HG03354 (cell line): Measurements from ENCODE around the gene POLN.

Experiments
- ATAC-seq: cut with Tn5 transposase; IDR thresholded peaks from one replicate; pipeline ENCODE4 v1.9.1; 2021; ENCODE audit warnings: mild to moderate bottlenecking; ENCODE audit not compliant: unreplicated experiment, poor library complexity, severe bottlenecking

POLN gene

DNA sequence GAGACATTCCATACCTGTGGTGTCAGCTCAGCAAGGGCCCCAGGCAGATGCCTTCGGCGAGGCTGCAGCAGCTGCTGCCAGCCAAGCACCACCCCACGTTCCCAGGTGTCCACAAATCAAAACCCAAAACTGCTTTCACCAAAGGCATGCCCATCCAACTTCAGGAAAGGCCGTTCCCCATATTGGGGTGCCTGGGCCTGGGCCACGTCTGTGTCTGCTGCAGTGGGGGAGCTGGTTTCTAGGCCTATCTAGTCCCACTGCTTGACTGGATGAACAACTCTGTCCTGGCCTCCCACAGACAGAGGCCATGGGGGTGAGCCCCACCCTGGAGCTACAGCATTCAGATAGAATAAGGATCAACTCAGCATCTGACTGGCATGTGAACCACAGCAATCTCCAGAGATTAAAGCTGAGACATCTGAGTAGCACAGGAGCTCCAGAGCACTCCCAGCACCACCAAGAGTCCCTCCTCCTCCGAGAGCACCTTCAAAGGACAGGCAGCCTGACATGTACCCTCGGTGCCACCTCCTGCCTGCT lies 145.8 kb downstream of the POLN start:
- ATAC-seq: no peak

DNA sequence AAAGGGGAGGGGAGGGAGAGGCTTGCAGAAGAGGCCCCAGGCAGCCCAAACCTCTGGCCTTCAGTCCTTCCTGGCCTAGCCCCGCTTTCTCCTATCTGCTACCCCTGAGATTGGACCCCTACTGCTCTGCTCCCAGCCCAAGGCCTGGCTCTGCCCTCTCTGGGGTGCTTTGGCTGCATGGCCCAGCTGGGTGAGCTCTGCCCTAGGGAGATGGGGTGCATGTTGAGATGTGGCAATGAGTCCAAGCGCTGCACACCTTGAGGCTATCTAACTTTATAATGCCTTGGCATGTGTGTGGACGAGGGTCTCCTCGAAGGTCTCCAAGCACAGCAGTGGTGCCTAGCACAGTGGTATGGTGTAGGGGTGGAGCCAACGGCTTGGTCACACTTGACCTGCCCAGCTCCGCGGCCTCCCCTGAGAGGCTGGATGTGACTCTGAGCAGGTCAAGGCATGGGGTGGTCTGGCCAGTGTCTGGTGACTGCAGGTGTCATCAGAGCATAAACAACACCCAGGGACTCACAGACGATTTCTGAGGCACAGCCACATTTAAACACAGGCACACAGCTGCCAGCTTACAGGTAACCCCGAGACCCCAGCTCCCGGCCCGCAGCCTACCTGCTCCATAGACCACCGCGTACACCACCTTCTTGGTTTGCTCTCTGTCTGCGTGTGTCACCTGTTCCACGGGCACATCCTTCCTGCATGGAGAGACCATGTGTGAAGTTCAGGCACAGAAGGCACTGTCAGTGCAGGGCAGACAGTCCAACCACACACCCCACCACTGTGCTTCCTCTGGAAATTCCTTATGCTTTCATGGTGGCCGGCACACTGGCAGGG lies 146.5 kb downstream of the POLN start:
- ATAC-seq: no peak

DNA sequence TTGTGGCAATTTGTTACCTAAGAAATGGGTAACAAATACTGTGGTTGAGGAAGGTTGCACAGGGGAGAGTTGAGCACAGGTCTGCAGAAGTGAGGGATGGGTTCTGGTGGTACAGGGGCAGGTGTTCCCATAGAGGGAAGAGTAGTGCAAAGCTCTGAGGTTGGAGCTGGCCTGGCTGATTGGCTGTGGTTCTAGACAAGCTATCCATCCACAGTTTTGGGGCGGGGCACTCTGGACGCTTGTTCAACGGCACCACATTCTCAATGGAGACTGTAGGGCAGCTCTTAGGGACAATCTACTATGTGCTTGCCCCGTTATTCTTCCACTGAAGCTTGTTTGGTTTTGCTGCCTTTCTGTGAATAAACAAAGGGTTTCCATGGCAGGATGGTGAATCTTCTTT lies 147.4 kb downstream of the POLN start:
- ATAC-seq: no peak

DNA sequence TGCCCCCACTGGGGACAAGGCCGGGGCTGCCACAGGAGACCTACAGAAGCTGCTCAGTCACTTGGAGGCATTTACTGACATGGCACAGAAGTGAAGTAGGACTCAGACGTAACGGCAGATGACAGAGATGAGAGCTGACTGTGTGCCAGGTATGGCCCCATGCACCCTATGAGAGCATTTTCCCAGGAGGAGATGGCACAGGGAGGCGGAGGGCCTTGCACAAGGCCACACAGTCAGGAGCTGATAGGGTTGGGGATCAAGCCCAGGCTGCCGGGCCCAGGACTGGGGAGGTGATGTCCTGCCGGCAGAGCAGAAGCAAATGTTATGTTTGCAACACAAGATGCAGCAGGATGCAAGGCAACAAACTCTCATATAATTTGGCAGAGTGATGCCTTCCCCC lies 148.7 kb downstream of the POLN start:
- ATAC-seq: no peak

DNA sequence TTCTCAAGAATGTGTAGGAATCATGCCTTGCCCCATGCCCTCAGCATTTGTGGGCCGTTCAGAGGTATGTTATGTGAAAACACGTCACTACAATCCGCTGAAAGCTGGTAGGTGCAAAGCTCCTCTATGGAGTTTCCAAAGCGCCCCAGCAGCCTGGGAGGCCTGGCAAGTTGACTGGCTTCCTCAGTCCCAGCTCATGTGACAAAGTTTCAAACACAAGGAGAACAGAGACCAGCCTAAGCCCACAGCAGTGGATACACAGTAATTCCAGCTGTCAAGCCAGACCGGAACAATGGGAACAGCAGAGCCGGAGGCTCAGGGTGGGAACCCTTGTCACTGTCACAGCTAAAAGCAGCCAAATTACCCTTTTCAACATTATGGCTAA lies 149.3 kb downstream of the POLN start:
- no peak for ATAC-seq

DNA sequence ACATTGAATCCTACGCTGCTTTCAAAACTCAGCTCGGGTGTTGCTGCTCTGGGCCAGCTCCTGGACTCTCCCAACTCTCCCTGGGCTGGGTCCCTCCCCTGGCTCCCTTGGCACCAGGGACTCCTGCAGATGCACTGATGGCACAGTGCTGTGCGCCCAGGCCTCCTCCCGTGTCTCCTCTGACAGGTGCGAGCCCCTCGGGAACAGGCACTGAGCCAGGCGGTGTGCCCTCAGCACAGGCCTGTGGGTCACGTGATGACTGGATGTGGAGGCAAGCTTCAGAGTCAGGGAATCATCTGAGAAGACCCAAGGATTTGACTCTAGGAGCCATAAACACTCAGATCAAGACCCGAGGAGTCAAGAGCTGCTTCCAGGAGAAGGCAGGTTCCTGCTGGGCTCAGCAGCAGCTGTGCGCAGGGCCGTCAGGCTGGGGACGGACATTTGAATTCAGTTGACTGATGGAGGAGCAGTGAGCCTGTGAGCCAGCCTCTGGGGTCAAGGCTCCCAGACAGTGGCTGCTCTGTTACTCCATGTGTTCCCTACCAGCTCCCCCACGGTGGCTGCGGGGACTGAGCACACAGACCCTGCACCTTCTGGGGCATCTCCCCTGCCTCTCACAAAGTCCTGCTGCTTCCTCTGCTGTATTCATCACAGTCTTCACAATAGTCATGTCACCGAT lies 149.8 kb downstream of the POLN start:
- ATAC-seq: no peak

DNA sequence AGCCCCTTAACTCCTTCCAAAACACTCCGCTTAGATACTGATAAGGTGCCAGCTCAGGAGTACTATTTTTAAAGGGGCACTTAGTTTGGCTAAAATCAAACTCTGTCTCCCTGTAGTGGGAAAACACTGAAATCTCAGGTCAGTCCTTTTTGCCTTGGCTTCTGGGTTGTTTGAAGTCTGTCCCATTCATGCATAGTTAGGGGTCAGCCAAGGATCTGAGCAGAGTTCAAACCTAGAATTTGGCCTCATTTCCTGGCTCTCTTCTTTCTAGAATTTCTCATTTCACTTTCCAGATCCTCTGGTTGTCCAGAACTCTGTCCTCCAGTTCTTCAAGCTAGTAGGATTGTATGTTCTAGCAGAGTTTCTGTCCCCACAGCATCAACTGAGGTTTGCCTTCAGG lies 151.3 kb downstream of the POLN start:
- ATAC-seq: no peak

DNA sequence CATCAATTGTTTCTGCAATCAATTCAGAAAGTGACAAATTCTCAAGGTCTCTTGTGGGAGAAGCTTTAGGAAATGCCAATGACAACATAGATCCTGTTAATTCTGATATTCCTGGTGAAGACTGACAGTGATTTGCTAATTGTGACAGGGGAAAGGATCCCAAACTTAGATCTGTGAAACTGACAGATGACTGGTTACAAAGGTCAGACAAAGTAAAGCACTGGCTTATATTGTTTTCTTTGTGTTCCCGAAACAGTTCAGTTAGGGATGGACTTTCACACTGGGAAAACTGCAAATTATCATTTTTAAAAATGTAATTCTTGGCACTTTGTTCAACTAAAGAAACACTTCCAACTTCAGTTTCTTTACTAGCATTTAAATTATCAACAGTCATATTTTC lies 152.7 kb downstream of the POLN start:
- no peak for ATAC-seq

DNA sequence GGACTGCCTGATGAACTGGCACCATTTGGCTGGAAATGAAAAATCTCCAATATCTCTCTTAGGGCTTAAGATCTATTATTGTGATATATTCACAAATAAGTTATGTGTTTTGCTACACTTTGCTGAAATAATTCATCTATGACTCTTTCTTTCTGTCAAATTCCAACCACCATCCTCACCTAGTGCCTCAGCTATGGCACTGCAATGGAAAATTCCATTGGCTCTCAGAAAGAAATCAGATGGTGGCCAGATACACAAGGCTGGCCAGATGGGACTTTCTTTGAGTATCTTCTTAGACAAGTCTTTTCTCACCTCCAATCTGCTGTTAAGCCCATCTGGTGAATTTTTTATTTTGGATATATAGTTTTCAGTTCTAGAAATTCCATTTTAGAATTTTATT lies 154.8 kb downstream of the POLN start:
- ATAC-seq: no peak

DNA sequence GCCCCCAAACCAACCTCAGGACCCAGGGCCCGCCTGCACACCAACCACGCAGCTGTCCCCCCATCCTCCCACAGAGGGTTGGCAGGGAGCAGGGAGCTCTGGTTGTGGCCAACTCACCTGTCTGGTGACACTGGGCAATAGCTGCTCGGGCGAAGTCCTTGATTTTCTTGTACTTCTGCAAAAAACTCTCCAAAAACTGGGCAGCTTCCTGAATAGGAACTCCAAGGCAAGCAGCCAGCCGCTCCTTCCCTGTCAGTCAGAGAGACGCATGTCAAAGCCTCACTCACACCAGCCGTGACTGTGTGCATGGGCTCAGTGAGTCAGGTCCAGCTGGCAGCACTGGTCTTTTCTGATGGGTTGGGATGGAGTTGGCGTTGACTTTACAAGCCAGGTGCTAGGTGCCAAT lies 156.4 kb downstream of the POLN start:
- no peak for ATAC-seq

DNA sequence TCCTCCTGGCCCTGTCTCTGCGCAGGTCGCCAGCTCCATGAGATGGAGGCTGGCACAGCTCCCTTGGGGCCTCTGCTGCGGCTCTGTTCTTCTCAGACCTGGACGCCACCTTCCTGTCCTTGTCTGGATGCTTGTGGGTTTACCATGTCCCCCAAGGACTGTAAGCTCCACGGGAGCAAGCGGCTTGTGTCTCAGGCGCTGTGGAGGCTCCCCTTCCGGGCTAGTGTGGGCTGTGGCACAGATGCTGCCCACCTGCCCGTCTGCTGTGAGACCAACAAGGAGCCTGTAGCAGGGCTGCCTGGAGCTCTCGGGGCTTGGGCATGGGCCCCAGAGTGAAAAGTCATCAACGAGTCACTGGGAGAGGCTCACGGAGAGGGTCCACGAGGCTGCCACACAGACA lies 157.6 kb downstream of the POLN start:
- ATAC-seq: no peak

DNA sequence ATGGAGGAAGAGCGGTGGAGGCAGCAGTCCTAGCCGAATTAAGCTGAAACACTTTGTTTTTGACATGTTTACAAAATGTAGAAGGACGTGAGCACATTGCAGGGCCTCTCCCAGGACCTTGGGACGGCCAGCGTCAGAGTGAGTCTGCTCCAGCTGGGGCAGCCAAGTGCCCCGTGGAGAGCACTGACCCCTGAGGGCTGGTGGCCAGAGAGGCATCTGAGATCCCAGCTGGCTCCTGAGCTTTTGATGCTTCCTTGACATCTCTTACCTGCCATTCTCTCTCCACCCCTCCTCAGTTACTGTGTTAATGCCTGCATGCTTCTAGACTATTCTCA lies 158.1 kb downstream of the POLN start:
- no peak for ATAC-seq

DNA sequence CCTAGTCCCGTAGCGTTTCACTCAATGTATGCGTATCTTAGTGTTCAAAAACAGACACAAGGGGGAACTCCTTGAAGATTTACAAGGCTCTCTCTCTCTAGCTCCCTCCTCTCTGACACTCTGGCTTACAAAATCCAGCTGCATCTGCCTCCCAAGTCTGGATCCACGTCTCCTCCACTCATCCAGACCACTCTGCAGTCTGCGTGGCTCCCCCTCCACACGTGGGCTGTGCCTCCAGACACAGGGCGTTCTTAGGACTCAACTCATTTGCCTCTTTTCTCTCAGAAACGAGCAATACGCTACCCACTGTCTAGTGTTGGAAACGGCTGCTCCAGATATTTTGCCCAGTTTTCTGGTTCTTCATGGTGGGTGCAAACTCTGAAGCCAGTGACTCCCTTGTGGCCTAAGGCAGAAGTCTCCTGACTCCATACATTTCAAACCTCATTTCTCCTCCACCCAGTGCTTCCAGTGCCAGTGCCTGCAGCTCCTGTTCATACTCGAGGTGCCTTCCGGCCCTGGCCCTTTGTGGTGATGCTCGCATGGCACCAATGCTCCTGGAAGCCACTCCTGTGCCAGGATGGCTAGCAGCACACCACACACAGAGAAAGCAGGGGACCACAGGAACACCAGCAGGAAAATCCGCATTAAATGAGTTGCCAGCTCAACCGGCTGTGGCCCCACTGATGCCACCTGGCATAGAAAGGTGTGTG lies 158.7 kb downstream of the POLN start:
- no peak for ATAC-seq

DNA sequence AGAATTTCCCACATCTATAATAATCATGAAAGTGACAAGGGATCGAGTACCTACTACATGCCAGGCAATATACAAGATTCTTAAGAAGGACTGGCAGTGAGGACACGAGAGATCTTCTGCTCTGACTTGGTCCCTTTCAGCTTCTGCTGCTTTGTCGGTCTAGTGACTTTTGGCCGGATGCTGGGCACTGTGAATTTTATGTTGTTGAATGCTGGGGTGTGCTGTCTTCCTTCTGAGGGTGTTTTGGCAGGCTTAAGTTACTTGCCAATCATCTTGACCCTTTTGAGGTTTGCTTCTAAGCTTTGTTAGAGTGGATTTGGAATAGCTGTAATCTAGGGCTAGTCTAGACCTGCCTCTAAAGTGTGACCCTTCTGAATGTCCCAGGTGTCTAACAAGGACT lies 159.3 kb downstream of the POLN start:
- no peak for ATAC-seq

DNA sequence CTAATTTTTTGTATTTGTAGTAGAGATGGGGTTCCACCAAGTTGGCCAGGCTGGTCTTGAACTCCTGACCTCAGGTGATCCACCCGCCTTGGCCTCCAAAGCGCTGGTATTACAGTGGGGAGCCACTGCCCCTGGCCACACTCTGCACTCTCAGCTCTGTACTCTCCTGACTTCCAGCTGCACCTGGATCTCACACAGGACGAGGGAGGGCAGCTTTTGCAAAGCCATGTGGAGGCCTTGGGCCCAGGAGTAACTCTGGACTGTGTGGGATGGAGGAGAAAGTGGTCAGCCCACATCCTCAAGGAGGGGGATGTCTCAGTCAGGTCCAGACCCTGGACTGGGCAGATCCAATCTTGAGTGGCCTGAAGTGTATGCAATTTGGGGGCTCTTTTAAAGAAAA lies 159.8 kb downstream of the POLN start:
- ATAC-seq: no peak

DNA sequence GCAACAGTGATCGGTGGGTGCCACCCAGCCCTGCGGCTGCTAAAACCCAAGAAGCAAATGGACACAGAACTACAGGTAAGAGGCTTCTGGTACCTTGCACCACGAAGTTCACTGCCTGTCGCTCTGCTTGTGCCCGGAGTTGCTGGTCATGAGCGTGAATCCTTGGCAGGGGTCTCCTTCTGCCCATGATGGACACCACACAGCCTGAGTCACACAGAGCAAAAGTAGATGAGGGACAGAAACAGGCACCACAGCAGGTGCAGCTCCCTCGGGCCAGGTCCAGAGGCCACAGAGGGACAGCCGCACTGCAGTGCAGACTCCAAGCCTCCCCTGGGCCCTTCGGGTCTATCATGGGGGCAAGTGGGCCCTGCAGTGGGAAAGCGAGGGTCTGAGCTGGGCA lies 160.4 kb downstream of the POLN start:
- ATAC-seq: no peak

DNA sequence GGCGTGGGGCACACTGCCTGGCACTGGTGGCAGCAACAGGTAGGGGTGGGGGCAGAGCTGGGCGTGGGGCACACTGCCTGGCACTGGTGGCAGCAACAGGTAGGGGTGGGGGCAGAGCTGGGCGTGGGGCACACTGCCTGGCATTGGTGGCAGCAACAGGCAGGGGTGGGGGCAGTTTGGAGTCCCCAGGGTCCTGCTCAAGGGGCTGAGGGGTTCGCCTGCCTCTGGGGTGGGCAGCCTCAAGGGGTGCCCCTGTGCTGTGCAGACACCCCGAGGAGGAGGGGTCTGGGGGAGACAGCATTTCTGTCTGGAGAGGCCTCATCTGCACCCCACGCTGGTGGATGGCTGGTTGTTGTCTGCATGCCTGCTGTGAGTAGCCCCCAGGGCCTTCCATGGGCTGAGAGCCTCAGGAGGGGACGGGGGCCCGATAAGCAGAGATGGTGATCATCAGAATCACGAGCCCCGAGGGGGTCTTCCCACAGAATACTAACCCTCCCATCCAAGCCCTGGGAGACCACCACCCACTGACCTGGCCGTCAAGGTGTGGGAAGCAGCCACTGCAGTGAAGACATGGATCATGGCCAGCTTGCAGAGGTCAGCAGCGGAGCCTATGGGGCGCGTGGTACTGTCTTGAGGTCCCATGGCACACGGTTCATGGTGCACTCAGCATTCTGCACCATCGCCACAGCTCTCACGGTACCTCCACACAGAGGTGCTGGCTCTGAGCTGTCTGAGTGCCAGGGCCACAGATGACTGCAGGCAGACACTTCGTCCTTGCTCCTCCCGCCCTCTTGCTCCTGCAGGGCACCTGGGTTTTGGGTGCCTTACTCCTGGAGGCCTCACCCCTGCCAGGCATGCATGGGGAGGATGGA lies 161.3 kb downstream of the POLN start:
- no peak for ATAC-seq

DNA sequence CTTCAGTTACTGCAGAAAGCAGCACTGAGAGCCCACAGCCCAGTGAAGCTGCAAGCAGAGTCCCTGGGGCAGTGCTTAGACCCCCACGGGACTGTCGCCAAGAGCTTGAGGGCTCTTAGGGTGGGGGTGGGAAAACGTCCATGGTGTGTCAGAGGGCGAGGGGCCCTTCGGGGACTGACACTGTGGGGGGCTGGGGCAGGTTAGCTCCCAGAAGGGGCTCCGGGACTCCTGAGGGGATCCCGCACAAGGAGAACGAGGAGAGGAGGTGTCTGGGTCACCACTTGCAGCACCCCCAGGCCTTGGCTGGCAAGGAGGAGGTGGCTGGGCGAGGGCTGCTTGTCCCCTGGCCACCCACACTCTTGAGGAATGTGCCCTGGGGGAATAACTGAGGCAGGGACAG lies 162.0 kb downstream of the POLN start:
- no peak for ATAC-seq

DNA sequence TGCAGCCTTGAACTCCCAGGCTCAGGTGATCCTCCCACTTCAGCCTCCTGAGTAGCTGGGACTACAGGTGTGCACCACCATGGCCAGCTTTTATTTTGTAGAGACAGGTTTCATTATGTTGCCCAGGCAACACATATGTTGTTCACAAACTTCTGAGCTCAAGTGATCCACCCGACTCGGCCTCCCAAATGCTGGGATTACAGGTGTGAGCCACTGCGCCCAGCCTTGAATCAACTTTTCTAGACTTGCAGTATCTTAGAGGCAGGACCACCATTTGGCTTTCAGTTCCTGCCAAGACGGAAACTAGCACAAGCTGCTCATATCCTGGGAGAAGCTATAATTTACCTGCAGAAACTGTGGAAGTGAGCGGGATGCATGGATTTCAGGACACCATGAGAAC lies 162.9 kb downstream of the POLN start:
- ATAC-seq: no peak

DNA sequence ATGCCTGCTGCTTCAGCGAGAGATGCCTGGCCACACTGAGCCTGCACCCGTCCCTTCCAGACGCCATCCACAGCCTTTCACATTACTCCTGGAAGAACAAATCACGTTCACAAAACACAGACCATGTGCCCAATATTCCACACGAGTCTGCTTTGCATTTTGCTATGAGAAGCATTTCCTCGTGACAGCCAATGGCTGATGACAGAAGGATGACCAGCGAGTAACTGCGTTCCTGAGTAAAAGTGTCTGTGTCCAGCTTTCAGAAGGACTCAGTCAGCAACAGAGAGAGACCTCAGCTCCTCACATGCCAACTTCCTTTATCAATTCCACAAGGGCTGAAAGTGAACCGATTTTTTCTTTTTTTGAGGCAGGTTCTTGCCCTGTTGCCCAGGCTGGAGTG lies 163.3 kb downstream of the POLN start:
- ATAC-seq: no peak
